PFSK-1 (cell line): Measurements from ENCODE around the gene NT5C3A.

Experiments
- FOXP2 ChIP-seq: optimal IDR thresholded peaks from 2 replicates; pipeline ENCODE3; 2011; ENCODE audit warnings: borderline replicate concordance, control low read depth, inconsistent platforms; ENCODE audit not compliant: insufficient read depth; ENCODE audit errors: extremely low read length, extremely low read depth
- POLR2AphosphoS5 ChIP-seq: IDR thresholded peaks from 2 replicates; pipeline ENCODE4 v1.6.1; 2012; ENCODE audit warnings: low read depth, mild to moderate bottlenecking, control low read depth, low read length, moderate library complexity
- REST ChIP-seq, 2 experiments: IDR thresholded peaks; 2 replicates each; pipeline versions ENCODE4 v1.6.1 to v1.8.0; 2011 to 2012; ENCODE audit warnings: low read depth in 2 of 2, low read length in 2 of 2, control low read depth in 1 of 2, inconsistent platforms in 1 of 2, mild to moderate bottlenecking in 1 of 2, moderate library complexity in 1 of 2; ENCODE audit not compliant: insufficient read depth in 1 of 2
- SIN3A ChIP-seq: IDR thresholded peaks from 2 replicates; pipeline ENCODE4 v1.6.1; 2012; ENCODE audit warnings: mild to moderate bottlenecking, low read length, moderate library complexity, borderline replicate concordance; ENCODE audit not compliant: insufficient read depth
- TAF1 ChIP-seq: IDR thresholded peaks from 2 replicates; pipeline ENCODE4 v1.6.1; 2012; ENCODE audit warnings: low read length, control low read depth, borderline replicate concordance; ENCODE audit not compliant: insufficient read depth

NT5C3A gene

GRCh38 chr7:33035776-33036175, 26.8 kb downstream of the NT5C3A start:
- no peak for TF ChIP-seq TAF1
- TF ChIP-seq REST (IDR thresholded peaks at IDR 0.05; ENCODE audit: insufficient read depth in 1 of 2, low read depth in 2 of 2, low read length in 2 of 2): no peak
- no peak for TF ChIP-seq SIN3A
- TF ChIP-seq FOXP2: no peak
- no peak for TF ChIP-seq POLR2AphosphoS5

GRCh38 chr7:33024189-33024757, 38.3 kb downstream of the NT5C3A start:
- TF ChIP-seq SIN3A (no peak), TAF1 (no peak), REST (IDR thresholded peaks at IDR 0.05; ENCODE audit: insufficient read depth in 1 of 2, low read depth in 2 of 2, low read length in 2 of 2) (no peak), POLR2AphosphoS5 (no peak), FOXP2 (no peak)

- no peak for TF ChIP-seq REST (IDR thresholded peaks at IDR 0.05; ENCODE audit: insufficient read depth in 1 of 2, low read depth in 2 of 2, low read length in 2 of 2)
- no peak for TF ChIP-seq TAF1
- no peak for TF ChIP-seq FOXP2
- TF ChIP-seq SIN3A: no peak
- TF ChIP-seq POLR2AphosphoS5: no peak
Observed at GRCh38 chr7:33012364-33012763, 50.2 kb downstream of the NT5C3A start.

- TF ChIP-seq SIN3A (no peak), FOXP2 (no peak), REST (IDR thresholded peaks at IDR 0.05; ENCODE audit: insufficient read depth in 1 of 2, low read depth in 2 of 2, low read length in 2 of 2) (no peak), POLR2AphosphoS5 (no peak), TAF1 (no peak)
Observed at GRCh38 chr7:33009734-33010133, 52.8 kb downstream of the NT5C3A start.

GRCh38 chr7:32998361-32999171, 64.0 kb downstream of the NT5C3A start:
- TF ChIP-seq POLR2AphosphoS5: peak; percentile 34; the same call in 1 of the 2 replicates
